Keratinocyte (primary cell): ENCODE data around the gene SCN9A.
"Not testable (repeated sequence)": the region's sequence is repeated elsewhere in the genome, so short reads cannot be mapped to it uniquely, and the experiment has no call there.

ENCODE experiments used
- CTCF ChIP-seq, 3 experiments: IDR thresholded peaks in 1 of 3; conservative IDR thresholded peaks in 1 of 3; optimal IDR thresholded peaks in 1 of 3; 2 replicates in 2 of 3; 3 replicates in 1 of 3; pipeline versions ENCODE3 to v1.5.1; 2011; ENCODE audit warnings: low read length in 3 of 3, mild to moderate bottlenecking in 3 of 3, moderate library complexity in 2 of 3, control low read depth in 1 of 3, inconsistent platforms in 1 of 3; ENCODE audit not compliant: insufficient read depth in 2 of 3; ENCODE audit errors: extremely low read depth in 1 of 3
- EZH2 ChIP-seq: IDR thresholded peaks from one replicate; pipeline ENCODE4 v1.6.1; 2012; ENCODE audit warnings: inconsistent platforms, mild to moderate bottlenecking, low read length, moderate library complexity

GRCh38 chr2:166209944-166210343 lies 165.8 kb downstream of the SCN9A start:
- TF ChIP-seq CTCF (optimal IDR thresholded peaks at IDR 0.05 in 1 of 3, IDR thresholded peaks at IDR 0.05 in 1 of 3, conservative IDR thresholded peaks at IDR 0.05 in 1 of 3; ENCODE audit: extremely low read depth in 1 of 3, insufficient read depth in 2 of 3, low read length in 3 of 3); EZH2: not testable (repeated sequence)
